SK-N-SH treated with all-trans-retinoic acid at 6 μM for 48 hours (cell line): ENCODE results near the gene CXCL1.

ENCODE experiments used
- ATAC-seq: fragments of 200-7000 bp; cut with Tn5 transposase; 3 replicates; pipeline ENCODE4 v1.9.1; 2020; ENCODE audit warnings: mild to moderate bottlenecking, moderate library complexity
- ARNTL ChIP-seq: fragments of 450-650 bp; formaldehyde crosslinking; IDR thresholded peaks from 2 replicates; pipeline ENCODE4 v1.5.0; 2020; ENCODE audit warnings: low read depth, mild to moderate bottlenecking, moderate library complexity, borderline replicate concordance
- BACH2 ChIP-seq: fragments of 250-450 bp; sonication (Bioruptor Pico); IDR thresholded peaks from 2 replicates; pipeline ENCODE4 v1.9.0; 2021; ENCODE audit warnings: mild to moderate bottlenecking, borderline replicate concordance
- CREB5 ChIP-seq: fragments of 250-450 bp; sonication (Bioruptor Pico); IDR thresholded peaks from 2 replicates; pipeline ENCODE4 v1.5.1; 2020; ENCODE audit warnings: low read depth, mild to moderate bottlenecking, moderate library complexity
- CSDC2 ChIP-seq: fragments of 250-450 bp; sonication (Bioruptor Pico); IDR thresholded peaks from 2 replicates; pipeline ENCODE4 v1.5.0; 2020; ENCODE audit warnings: mild to moderate bottlenecking, moderate library complexity
- CSRNP3 ChIP-seq: fragments of 250-450 bp; sonication (Bioruptor Pico); IDR thresholded peaks from 2 replicates; pipeline ENCODE4 v1.5.1; 2021; ENCODE audit warnings: mild to moderate bottlenecking, moderate library complexity
- GLIS3 ChIP-seq: fragments of 250-450 bp; sonication (Bioruptor Pico); IDR thresholded peaks from 2 replicates; pipeline ENCODE4 v1.5.0; 2020; ENCODE audit warnings: mild to moderate bottlenecking, moderate library complexity
- ISL1 ChIP-seq: fragments of 250-450 bp; sonication (Bioruptor Pico); IDR thresholded peaks from 2 replicates; pipeline ENCODE4 v2.1.2; 2022; ENCODE audit warnings: mild to moderate bottlenecking, moderate library complexity
- OSR1 ChIP-seq: fragments of 250-450 bp; sonication (Bioruptor Pico); IDR thresholded peaks from 2 replicates; pipeline ENCODE4 v1.8.0; 2022; ENCODE audit warnings: moderate library complexity, mild to moderate bottlenecking, inconsistent platforms
- PATZ1 ChIP-seq: fragments of 250-450 bp; sonication (Bioruptor Pico); IDR thresholded peaks from 2 replicates; pipeline ENCODE4 v1.8.0; 2020; ENCODE audit warnings: mild to moderate bottlenecking, moderate library complexity, borderline replicate concordance
- POU6F1 ChIP-seq: fragments of 250-450 bp; sonication (Bioruptor Pico); IDR thresholded peaks from 2 replicates; pipeline ENCODE4 v1.8.0; 2021; ENCODE audit warnings: low read depth, mild to moderate bottlenecking, moderate library complexity, borderline replicate concordance
- PPARA ChIP-seq: fragments of 250-450 bp; sonication (Bioruptor Pico); IDR thresholded peaks from 2 replicates; pipeline ENCODE4 v1.5.0; 2020; ENCODE audit warnings: mild to moderate bottlenecking, borderline replicate concordance
- SNAI2 ChIP-seq: fragments of 250-450 bp; sonication (Bioruptor Pico); IDR thresholded peaks from 2 replicates; pipeline ENCODE4 v1.5.0; 2020; ENCODE audit warnings: mild to moderate bottlenecking, moderate library complexity
- TCF4 ChIP-seq: fragments of 250-450 bp; sonication (Bioruptor Pico); IDR thresholded peaks from 2 replicates; pipeline ENCODE4 v1.8.0; 2021; ENCODE audit warnings: mild to moderate bottlenecking, moderate library complexity, borderline replicate concordance
- TOX ChIP-seq: fragments of 250-450 bp; sonication (Bioruptor Pico); IDR thresholded peaks from 2 replicates; pipeline ENCODE4 v1.8.0; 2021; ENCODE audit warnings: mild to moderate bottlenecking, moderate library complexity, borderline replicate concordance
- TSHZ2 ChIP-seq: fragments of 250-450 bp; sonication (Bioruptor Pico); IDR thresholded peaks from 2 replicates; pipeline ENCODE4 v1.5.0; 2020; ENCODE audit warnings: mild to moderate bottlenecking, moderate library complexity
- ZC3H10 ChIP-seq: fragments of 250-450 bp; sonication (Bioruptor Pico); IDR thresholded peaks from 2 replicates; pipeline ENCODE4 v1.5.1; 2021; ENCODE audit warnings: mild to moderate bottlenecking, moderate library complexity
- ZFP3 ChIP-seq: fragments of 250-450 bp; sonication (Bioruptor Pico); IDR thresholded peaks from 2 replicates; pipeline ENCODE4 v1.5.0; 2020; ENCODE audit warnings: mild to moderate bottlenecking, moderate library complexity
- ZNF565 ChIP-seq: fragments of 450-650 bp; formaldehyde crosslinking; conservative IDR thresholded peaks from 2 replicates; pipeline ENCODE4 v1.5.0; 2020; ENCODE audit warnings: low read depth, mild to moderate bottlenecking, moderate library complexity
- ZNF70 ChIP-seq: fragments of 450-650 bp; formaldehyde crosslinking; IDR thresholded peaks from 2 replicates; pipeline ENCODE4 v1.5.0; 2020; ENCODE audit warnings: mild to moderate bottlenecking, moderate library complexity
- ZNF8 ChIP-seq: fragments of 450-650 bp; formaldehyde crosslinking; IDR thresholded peaks from 2 replicates; pipeline ENCODE4 v1.5.0; 2020; ENCODE audit warnings: mild to moderate bottlenecking, moderate library complexity

Gene CXCL1

GRCh38 chr4:73868206-73869129 is 725 bp upstream of the CXCL1 start:
- ATAC-seq: peak; percentile 53
- TF ChIP-seq ZNF70 (CRISPR knock-in tag) (no peak), TCF4 (CRISPR knock-in tag) (no peak), TSHZ2 (CRISPR knock-in tag) (no peak)

GRCh38 chr4:73870260-73870659 is 1.1 kb downstream of the CXCL1 start:
- no peak for ATAC-seq
- TF ChIP-seq ZNF8 (CRISPR knock-in tag) (no peak), POU6F1 (no peak), TOX (CRISPR knock-in tag) (no peak), GLIS3 (CRISPR knock-in tag) (no peak), ISL1 (CRISPR knock-in tag) (no peak), OSR1 (no peak), CREB5 (CRISPR knock-in tag) (no peak), PPARA (no peak), ZFP3 (no peak), ZC3H10 (CRISPR knock-in tag) (no peak), CSDC2 (CRISPR knock-in tag) (no peak), ZNF565 (no peak), BACH2 (CRISPR knock-in tag) (no peak), ZNF70 (CRISPR knock-in tag) (no peak), TCF4 (CRISPR knock-in tag) (no peak), CSRNP3 (CRISPR knock-in tag) (no peak), PATZ1 (CRISPR knock-in tag) (no peak), SNAI2 (CRISPR knock-in tag) (no peak), ARNTL (no peak), TSHZ2 (CRISPR knock-in tag) (no peak)
- TF ChIP-seq, all 23 proteins: peak for 0
